Type B pancreatic cell (in vitro differentiated cells): ENCODE measurements around the gene PTCH1. TPM values are rescaled to one million over a fixed set of nuclear protein-coding genes. Genes with fewer than 3 reads are reported as not detected.

Experiments
- DNase-seq: peaks from one replicate; pipeline ENCODE4 v3.0.0; 2021; ENCODE audit warnings: mixed read lengths; ENCODE audit not compliant: unreplicated experiment; ENCODE audit errors: extremely low spot score
- H3K27ac Mint-ChIP-seq: 2 replicates; pipeline ENCODE4 v1.8.0; 2021; ENCODE audit warnings: mild to moderate bottlenecking, mixed read lengths
- H3K27me3 Mint-ChIP-seq: 2 replicates; pipeline ENCODE4 v1.8.0; 2021; ENCODE audit warnings: mixed read lengths
- H3K36me3 Mint-ChIP-seq: 2 replicates; pipeline ENCODE4 v1.8.0; 2021; ENCODE audit warnings: mixed read lengths
- H3K4me1 Mint-ChIP-seq: one replicate; pipeline ENCODE4 v1.8.0; 2021; ENCODE audit warnings: mixed read lengths; ENCODE audit not compliant: unreplicated experiment
- H3K4me3 Mint-ChIP-seq: 2 replicates; pipeline ENCODE4 v1.8.0; 2021; ENCODE audit warnings: mild to moderate bottlenecking, mixed read lengths
- H3K9me3 Mint-ChIP-seq: 2 replicates; pipeline ENCODE4 v1.8.0; 2021; ENCODE audit warnings: mixed read lengths
- total RNA-seq: library from RNA; stranded (reverse); gene quantifications from 2 replicates; pipeline ENCODE4 v1.2.1, GENCODE V29; 2021; ENCODE audit warnings: low replicate concordance
- TF ChIP-seq, protein P1 (sequence below): fragments of 200-600 bp; sonication (generic); conservative IDR thresholded peaks from 2 replicates; pipeline ENCODE4 v1.5.0; 2021; ENCODE audit warnings: antibody characterized with exemption, mild to moderate bottlenecking

The PTCH1 gene
- total RNA-seq, 1 donor from 2014 or later: 123 TPM

DNA sequence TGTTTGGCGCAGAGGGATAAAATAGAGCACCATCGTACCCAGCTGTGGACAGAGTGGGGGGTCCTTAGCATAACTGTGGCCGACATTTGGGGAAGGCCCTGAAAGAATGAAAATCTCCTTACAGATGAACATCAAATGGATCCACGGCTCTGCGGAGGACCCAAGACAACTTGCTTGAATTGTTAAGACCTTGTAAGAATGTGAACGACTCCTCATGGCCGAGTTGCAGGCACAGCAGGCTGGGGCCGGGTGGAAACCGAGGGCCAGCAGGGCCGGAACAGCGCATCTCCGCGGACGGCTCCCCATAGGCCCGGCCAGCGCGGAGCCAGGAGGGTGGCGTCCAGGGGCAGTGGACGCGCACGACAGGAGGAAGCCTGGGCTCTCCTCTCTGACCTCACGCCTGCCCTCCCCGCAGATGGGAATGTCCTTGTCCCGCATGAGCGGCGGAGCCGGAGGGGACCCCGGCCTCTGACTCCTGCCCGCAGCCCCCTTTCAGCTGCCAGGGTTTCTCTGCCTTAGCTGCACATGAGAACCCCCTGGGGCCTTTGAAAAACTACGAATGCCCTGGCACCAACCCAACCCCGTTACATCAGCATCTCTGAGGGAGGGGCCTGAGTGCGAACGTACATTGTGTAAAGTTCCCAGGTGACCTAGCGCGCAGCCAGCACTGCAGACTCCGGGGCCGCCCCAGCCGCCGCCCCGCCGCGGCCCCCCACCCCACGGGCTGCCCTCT, 36.2 kb upstream of the PTCH1 start:
- no peak for DNase-seq
- no peak overlapping the region for H3K27ac Mint-ChIP-seq
- TF ChIP-seq, protein P1, sequence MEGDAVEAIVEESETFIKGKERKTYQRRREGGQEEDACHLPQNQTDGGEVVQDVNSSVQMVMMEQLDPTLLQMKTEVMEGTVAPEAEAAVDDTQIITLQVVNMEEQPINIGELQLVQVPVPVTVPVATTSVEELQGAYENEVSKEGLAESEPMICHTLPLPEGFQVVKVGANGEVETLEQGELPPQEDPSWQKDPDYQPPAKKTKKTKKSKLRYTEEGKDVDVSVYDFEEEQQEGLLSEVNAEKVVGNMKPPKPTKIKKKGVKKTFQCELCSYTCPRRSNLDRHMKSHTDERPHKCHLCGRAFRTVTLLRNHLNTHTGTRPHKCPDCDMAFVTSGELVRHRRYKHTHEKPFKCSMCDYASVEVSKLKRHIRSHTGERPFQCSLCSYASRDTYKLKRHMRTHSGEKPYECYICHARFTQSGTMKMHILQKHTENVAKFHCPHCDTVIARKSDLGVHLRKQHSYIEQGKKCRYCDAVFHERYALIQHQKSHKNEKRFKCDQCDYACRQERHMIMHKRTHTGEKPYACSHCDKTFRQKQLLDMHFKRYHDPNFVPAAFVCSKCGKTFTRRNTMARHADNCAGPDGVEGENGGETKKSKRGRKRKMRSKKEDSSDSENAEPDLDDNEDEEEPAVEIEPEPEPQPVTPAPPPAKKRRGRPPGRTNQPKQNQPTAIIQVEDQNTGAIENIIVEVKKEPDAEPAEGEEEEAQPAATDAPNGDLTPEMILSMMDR: no peak
- H3K4me1 Mint-ChIP-seq: no peaks in the 10 kb centered on the region
- H3K9me3 Mint-ChIP-seq: peaks cover 12% of the 10 kb centered on the region
- H3K36me3 Mint-ChIP-seq: no peaks in the 10 kb centered on the region
- H3K4me3 Mint-ChIP-seq: peak overlapping the region; percentile 74
- H3K27me3 Mint-ChIP-seq: peaks cover 40% of the 10 kb centered on the region

DNA sequence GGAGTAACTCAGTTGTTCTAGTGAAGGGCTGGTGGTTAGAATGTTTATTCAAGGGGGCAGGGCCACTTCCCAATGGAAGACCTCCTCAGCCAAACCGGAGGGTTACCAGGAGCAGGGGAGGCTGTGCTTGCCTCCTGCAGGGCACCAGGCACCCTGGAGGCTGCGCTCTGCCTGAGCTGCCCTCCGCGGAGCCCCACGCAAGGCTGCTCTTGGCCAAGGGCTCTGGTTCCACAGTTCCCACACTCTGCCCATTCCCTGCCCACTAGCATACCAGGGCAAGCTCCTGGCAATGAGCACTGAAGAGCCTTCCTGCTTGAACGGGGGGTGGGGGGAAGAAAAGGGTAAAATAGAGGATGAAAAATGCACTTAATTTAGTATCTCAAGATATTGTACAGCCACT, 35.5 kb upstream of the PTCH1 start:
- Mint-ChIP-seq H3K27ac (no peak overlapping the region), H3K4me3 (no peak overlapping the region), H3K4me1 (no peaks in the 10 kb centered on the region), H3K36me3 (no peaks in the 10 kb centered on the region), H3K27me3 (peaks cover 38% of the 10 kb centered on the region), H3K9me3 (peaks cover 12% of the 10 kb centered on the region)
- TF ChIP-seq, protein P1: no peak
- no peak for DNase-seq

DNA sequence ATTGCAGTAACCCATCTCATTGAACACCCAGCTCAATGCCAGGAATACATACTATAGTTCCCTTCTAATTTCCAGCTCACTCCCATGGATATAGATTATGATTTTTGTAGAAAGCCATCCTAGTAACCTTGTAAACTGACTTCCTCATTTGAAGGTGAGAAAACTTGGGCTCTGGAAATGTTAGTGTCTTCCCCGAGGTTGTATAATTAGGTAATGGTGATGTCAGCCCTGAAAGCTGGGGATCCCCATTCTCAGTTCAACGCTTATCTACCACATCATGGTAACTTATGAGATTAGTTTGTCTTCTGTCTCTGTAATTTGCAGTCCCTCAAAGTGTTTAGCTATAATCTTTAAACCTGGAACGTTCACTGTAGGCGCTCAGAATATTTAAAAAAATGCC, 34.6 kb upstream of the PTCH1 start:
- TF ChIP-seq, protein P1: no peak
- Mint-ChIP-seq H3K27me3 (peaks cover 35% of the 10 kb centered on the region), H3K27ac (no peak overlapping the region)

DNA sequence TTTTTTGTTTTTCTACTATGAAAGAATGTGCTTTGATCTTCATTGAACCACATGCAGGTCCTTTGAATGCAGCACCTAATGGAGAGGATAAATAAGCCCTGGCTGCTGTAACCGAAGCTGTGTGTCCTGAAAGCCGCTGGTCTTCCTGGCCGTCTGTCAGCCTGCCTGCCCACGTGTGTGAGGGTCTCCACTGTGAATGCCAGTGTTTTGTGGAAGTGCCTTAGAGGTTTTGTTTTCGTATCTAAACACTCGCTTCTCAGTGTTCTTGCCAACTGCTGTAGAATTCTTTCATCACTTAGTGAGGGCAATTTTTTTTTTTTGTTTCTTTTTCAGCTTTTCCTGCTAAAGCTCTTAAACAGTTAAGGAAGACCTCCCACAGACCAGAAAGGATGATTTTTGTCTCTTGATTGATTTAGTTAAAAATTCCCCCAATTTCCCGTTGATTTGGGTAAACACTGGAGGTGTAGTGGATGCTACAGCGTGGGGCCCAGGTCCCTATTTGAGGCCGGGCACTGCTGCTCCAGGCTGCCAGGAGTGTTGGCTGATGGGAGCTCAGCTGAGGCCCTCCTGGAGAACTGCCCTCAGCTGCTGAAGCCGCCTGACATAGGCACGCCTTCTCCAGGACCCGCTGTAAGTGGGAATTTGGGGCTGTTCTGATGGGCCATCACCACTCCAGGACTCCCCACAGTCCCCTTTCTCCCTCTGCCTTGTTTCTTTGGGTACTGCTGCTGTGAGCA, 29.2 kb upstream of the PTCH1 start:
- H3K27ac Mint-ChIP-seq: no peak overlapping the region
- peaks cover 14% of the 10 kb centered on the region for H3K4me1 Mint-ChIP-seq
- H3K9me3 Mint-ChIP-seq: peaks cover 13% of the 10 kb centered on the region
- peaks cover 9% of the 10 kb centered on the region for H3K27me3 Mint-ChIP-seq
- H3K4me3 Mint-ChIP-seq: no peak overlapping the region
- DNase-seq: no peak
- TF ChIP-seq, protein P1: no peak
- no peaks in the 10 kb centered on the region for H3K36me3 Mint-ChIP-seq

More for the DNA sequence above, 34.6 kb upstream of the PTCH1 start:
- Mint-ChIP-seq H3K4me3 (no peak overlapping the region), H3K9me3 (peaks cover 12% of the 10 kb centered on the region), H3K36me3 (no peaks in the 10 kb centered on the region), H3K4me1 (peaks cover under 1% of the 10 kb centered on the region)
- no peak for DNase-seq

DNA sequence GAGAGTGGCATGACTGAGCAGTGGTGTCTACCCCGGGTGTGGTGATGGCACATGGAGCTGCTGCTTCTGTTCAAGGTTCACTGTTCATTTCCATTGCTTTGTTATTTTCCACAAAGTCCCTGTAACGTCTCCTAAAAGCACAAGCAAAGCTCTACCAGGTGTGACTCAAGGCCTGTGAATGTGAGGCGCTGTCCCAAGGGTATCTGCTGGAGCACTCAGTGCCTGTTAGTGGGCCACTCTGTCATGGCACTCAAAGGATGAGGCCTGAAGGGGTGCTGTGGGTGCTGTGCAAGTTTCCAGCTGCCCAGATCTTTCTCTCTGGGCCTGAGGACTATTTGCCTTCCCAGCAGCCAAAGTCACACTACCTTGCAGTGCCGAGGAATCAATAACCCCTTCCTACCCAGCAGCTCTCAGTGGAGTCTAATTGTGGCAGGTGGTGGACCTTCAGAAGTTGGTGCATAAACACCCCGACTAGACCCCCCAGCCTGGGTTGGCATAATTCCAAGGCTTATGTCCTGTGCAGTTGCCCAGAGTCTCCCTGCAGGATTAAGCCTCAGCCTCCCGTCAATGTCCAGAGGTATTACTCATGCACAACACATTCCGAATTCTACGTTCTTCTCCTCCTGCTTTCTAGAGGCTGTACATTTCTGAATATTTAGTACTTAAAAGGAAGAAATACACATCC, 17.4 kb upstream of the PTCH1 start:
- no peaks in the 10 kb centered on the region for H3K36me3 Mint-ChIP-seq
- DNase-seq: no peak
- peaks cover 5% of the 10 kb centered on the region for H3K27me3 Mint-ChIP-seq
- H3K4me1 Mint-ChIP-seq: peaks cover 3% of the 10 kb centered on the region
- TF ChIP-seq, protein P1: no peak
- H3K27ac Mint-ChIP-seq: no peak overlapping the region
- H3K4me3 Mint-ChIP-seq: no peak overlapping the region
- H3K9me3 Mint-ChIP-seq: peaks cover 5% of the 10 kb centered on the region
